WTC11 (cell line): ENCODE data around the gene SPATA13. TPM values are rescaled to one million over a fixed set of nuclear protein-coding genes. Genes with fewer than 3 reads are reported as not detected.

Source experiments
- ATAC-seq: fragments of 200-7000 bp; cut with Tn5 transposase; 2 replicates; pipeline ENCODE4 v1.10.0; 2021; ENCODE audit warnings: mild to moderate bottlenecking, moderate library complexity
- CTCF ChIA-PET: fragments of 300-600 bp; sonication (Branson Sonifier 250); formaldehyde crosslinking; loops from one replicate; lab custom pipeline; 2021; ENCODE audit warnings: antibody characterized with exemption; lab: Charles Lee
- POLR2A ChIA-PET: fragments of 350-600 bp; sonication (Branson Sonifier 250); formaldehyde crosslinking; loops from one replicate; lab custom pipeline; 2021; ENCODE audit warnings: antibody characterized with exemption; lab: Charles Lee
- DNase-seq: peaks from one replicate; pipeline ENCODE4 v3.0.0; 2021; ENCODE audit warnings: low spot score
- H3K27ac Mint-ChIP-seq: 2 replicates; pipeline ENCODE4 v1.8.0; 2021; ENCODE audit warnings: mixed read lengths
- H3K27me3 Mint-ChIP-seq: 2 replicates; pipeline ENCODE4 v1.8.0; 2021; ENCODE audit warnings: low read depth, mild to moderate bottlenecking, moderate library complexity, mixed read lengths
- H3K36me3 Mint-ChIP-seq: 2 replicates; pipeline ENCODE4 v1.8.0; 2021; ENCODE audit warnings: mixed read lengths
- H3K4me1 Mint-ChIP-seq: 2 replicates; pipeline ENCODE4 v1.8.0; 2022; ENCODE audit warnings: mixed read lengths
- H3K4me3 Mint-ChIP-seq: 2 replicates; pipeline ENCODE4 v1.8.0; 2021; ENCODE audit warnings: mild to moderate bottlenecking, moderate library complexity, mixed read lengths
- H3K9me3 Mint-ChIP-seq: 2 replicates; pipeline ENCODE4 v1.8.0; 2021; ENCODE audit warnings: mixed read lengths
- FOXK1 ChIP-seq: sonication (generic); formaldehyde crosslinking; IDR thresholded peaks from 2 replicates; pipeline ENCODE4 v1.8.0; 2022; ENCODE audit warnings: mild to moderate bottlenecking, moderate library complexity, missing genetic modification reagents
- GRHL2 ChIP-seq: fragments of 250-450 bp; sonication (Bioruptor Pico); IDR thresholded peaks from 2 replicates; pipeline ENCODE4 v1.8.0; 2022; ENCODE audit warnings: mild to moderate bottlenecking, moderate library complexity; ENCODE audit not compliant: insufficient replicate concordance, severe bottlenecking
- GTF2I ChIP-seq: fragments of 250-450 bp; sonication (Bioruptor Pico); conservative IDR thresholded peaks from 2 replicates; pipeline ENCODE4 v1.4.0; 2021; ENCODE audit warnings: mild to moderate bottlenecking
- JAZF1 ChIP-seq: fragments of 250-450 bp; sonication (Bioruptor Pico); IDR thresholded peaks from 2 replicates; pipeline ENCODE4 v1.9.0; 2021; ENCODE audit warnings: moderate library complexity, mild to moderate bottlenecking, inconsistent platforms
- NFYB ChIP-seq: sonication (generic); formaldehyde crosslinking; conservative IDR thresholded peaks from 2 replicates; pipeline ENCODE4 v1.8.0; 2022; ENCODE audit warnings: low read depth, missing genetic modification reagents
- SP1 ChIP-seq: sonication (generic); formaldehyde crosslinking; conservative IDR thresholded peaks from 2 replicates; pipeline ENCODE4 v1.8.1; 2022; ENCODE audit warnings: missing genetic modification reagents
- ZNF416 ChIP-seq: fragments of 250-450 bp; sonication (Bioruptor Pico); IDR thresholded peaks from 2 replicates; pipeline ENCODE4 v1.9.0; 2021; ENCODE audit warnings: mild to moderate bottlenecking, inconsistent platforms
- ZNF423 ChIP-seq: fragments of 250-450 bp; sonication (Bioruptor Pico); IDR thresholded peaks from 2 replicates; pipeline ENCODE4 v2.1.2; 2022; ENCODE audit warnings: mild to moderate bottlenecking, moderate library complexity
- total RNA-seq: library from RNA; stranded (reverse); gene quantifications from 3 replicates; pipeline ENCODE4 v1.2.3, GENCODE V29; 2021
- TF ChIP-seq, protein P1 (sequence below): sonication (generic); formaldehyde crosslinking; IDR thresholded peaks from 2 replicates; pipeline ENCODE4 v1.8.1; 2022; ENCODE audit warnings: low read depth, mild to moderate bottlenecking, moderate library complexity, missing genetic modification reagents, borderline replicate concordance
- TF ChIP-seq, protein P2 (sequence below): fragments of 250-450 bp; sonication (Bioruptor Pico); IDR thresholded peaks from 2 replicates; pipeline ENCODE4 v1.8.0; 2021; ENCODE audit warnings: mild to moderate bottlenecking
- TF ChIP-seq, protein P3 (sequence below): sonication (generic); formaldehyde crosslinking; conservative IDR thresholded peaks from 2 replicates; pipeline ENCODE4 v1.8.1; 2023; ENCODE audit warnings: mild to moderate bottlenecking, low read depth, missing genetic modification reagents, moderate library complexity
- TF ChIP-seq, protein P4 (sequence below): sonication (generic); formaldehyde crosslinking; IDR thresholded peaks from 2 replicates; pipeline ENCODE4 v1.8.0; 2022; ENCODE audit warnings: mild to moderate bottlenecking, missing genetic modification reagents
- TF ChIP-seq, protein P5 (sequence below): sonication (generic); formaldehyde crosslinking; IDR thresholded peaks from 2 replicates; pipeline ENCODE4 v1.8.1; 2023; ENCODE audit warnings: mild to moderate bottlenecking, missing genetic modification reagents, borderline replicate concordance
- TF ChIP-seq, protein P6 (sequence below): fragments of 200-600 bp; IDR thresholded peaks from 2 replicates; pipeline ENCODE4 v1.8.0; 2022; ENCODE audit warnings: antibody characterized with exemption
- TF ChIP-seq, protein P7 (sequence below): sonication (generic); formaldehyde crosslinking; IDR thresholded peaks from 2 replicates; pipeline ENCODE4 v1.8.1; 2022; ENCODE audit warnings: missing genetic modification reagents, borderline replicate concordance
- TF ChIP-seq, protein P8 (sequence below): sonication (generic); formaldehyde crosslinking; IDR thresholded peaks from 2 replicates; pipeline ENCODE4 v1.8.0; 2022; ENCODE audit warnings: missing genetic modification reagents

Gene SPATA13
- total RNA-seq, 1 experiment from 2014 or later = 29.0 TPM

DNA sequence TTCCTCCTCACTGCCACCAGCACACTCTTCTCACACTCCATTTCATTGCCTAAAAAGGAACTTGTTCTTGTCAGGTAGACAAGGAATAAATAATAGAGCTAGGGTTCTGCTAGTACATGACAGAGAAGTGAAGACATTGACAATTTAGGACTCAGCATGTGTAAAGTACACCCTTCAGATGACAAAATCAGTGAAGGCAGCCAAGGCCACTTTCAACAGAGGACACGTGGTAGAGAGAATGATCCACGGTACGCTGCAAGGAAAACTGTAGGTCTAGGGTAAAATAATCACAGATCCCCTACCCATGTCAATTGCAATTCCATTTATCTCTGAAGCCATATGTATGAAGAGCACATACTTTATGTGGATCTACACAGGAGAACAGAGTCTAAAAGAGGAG is 7.2 kb upstream of the SPATA13 start:
- H3K27me3 Mint-ChIP-seq = no peaks in the 10 kb centered on the region; the same call in 1 of the 2 replicates
- no peak overlapping the region for H3K27ac Mint-ChIP-seq
- H3K4me3 Mint-ChIP-seq = no peak overlapping the region
- TF ChIP-seq, protein P1, sequence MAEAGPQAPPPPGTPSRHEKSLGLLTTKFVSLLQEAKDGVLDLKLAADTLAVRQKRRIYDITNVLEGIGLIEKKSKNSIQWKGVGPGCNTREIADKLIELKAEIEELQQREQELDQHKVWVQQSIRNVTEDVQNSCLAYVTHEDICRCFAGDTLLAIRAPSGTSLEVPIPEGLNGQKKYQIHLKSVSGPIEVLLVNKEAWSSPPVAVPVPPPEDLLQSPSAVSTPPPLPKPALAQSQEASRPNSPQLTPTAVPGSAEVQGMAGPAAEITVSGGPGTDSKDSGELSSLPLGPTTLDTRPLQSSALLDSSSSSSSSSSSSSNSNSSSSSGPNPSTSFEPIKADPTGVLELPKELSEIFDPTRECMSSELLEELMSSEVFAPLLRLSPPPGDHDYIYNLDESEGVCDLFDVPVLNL = no peak
- TF ChIP-seq GTF2I (CRISPR knock-in tag) = no peak
- TF ChIP-seq, protein P2, sequence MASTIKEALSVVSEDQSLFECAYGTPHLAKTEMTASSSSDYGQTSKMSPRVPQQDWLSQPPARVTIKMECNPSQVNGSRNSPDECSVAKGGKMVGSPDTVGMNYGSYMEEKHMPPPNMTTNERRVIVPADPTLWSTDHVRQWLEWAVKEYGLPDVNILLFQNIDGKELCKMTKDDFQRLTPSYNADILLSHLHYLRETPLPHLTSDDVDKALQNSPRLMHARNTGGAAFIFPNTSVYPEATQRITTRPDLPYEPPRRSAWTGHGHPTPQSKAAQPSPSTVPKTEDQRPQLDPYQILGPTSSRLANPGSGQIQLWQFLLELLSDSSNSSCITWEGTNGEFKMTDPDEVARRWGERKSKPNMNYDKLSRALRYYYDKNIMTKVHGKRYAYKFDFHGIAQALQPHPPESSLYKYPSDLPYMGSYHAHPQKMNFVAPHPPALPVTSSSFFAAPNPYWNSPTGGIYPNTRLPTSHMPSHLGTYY (CRISPR knock-in tag) = no peak
- TF ChIP-seq, protein P3, sequence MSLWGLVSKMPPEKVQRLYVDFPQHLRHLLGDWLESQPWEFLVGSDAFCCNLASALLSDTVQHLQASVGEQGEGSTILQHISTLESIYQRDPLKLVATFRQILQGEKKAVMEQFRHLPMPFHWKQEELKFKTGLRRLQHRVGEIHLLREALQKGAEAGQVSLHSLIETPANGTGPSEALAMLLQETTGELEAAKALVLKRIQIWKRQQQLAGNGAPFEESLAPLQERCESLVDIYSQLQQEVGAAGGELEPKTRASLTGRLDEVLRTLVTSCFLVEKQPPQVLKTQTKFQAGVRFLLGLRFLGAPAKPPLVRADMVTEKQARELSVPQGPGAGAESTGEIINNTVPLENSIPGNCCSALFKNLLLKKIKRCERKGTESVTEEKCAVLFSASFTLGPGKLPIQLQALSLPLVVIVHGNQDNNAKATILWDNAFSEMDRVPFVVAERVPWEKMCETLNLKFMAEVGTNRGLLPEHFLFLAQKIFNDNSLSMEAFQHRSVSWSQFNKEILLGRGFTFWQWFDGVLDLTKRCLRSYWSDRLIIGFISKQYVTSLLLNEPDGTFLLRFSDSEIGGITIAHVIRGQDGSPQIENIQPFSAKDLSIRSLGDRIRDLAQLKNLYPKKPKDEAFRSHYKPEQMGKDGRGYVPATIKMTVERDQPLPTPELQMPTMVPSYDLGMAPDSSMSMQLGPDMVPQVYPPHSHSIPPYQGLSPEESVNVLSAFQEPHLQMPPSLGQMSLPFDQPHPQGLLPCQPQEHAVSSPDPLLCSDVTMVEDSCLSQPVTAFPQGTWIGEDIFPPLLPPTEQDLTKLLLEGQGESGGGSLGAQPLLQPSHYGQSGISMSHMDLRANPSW (CRISPR knock-in tag) = no peak
- TF ChIP-seq, protein P4, sequence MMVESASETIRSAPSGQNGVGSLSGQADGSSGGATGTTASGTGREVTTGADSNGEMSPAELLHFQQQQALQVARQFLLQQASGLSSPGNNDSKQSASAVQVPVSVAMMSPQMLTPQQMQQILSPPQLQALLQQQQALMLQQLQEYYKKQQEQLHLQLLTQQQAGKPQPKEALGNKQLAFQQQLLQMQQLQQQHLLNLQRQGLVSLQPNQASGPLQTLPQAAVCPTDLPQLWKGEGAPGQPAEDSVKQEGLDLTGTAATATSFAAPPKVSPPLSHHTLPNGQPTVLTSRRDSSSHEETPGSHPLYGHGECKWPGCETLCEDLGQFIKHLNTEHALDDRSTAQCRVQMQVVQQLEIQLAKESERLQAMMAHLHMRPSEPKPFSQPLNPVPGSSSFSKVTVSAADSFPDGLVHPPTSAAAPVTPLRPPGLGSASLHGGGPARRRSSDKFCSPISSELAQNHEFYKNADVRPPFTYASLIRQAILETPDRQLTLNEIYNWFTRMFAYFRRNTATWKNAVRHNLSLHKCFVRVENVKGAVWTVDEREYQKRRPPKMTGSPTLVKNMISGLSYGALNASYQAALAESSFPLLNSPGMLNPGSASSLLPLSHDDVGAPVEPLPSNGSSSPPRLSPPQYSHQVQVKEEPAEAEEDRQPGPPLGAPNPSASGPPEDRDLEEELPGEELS = no peak
- TF ChIP-seq, protein P5, sequence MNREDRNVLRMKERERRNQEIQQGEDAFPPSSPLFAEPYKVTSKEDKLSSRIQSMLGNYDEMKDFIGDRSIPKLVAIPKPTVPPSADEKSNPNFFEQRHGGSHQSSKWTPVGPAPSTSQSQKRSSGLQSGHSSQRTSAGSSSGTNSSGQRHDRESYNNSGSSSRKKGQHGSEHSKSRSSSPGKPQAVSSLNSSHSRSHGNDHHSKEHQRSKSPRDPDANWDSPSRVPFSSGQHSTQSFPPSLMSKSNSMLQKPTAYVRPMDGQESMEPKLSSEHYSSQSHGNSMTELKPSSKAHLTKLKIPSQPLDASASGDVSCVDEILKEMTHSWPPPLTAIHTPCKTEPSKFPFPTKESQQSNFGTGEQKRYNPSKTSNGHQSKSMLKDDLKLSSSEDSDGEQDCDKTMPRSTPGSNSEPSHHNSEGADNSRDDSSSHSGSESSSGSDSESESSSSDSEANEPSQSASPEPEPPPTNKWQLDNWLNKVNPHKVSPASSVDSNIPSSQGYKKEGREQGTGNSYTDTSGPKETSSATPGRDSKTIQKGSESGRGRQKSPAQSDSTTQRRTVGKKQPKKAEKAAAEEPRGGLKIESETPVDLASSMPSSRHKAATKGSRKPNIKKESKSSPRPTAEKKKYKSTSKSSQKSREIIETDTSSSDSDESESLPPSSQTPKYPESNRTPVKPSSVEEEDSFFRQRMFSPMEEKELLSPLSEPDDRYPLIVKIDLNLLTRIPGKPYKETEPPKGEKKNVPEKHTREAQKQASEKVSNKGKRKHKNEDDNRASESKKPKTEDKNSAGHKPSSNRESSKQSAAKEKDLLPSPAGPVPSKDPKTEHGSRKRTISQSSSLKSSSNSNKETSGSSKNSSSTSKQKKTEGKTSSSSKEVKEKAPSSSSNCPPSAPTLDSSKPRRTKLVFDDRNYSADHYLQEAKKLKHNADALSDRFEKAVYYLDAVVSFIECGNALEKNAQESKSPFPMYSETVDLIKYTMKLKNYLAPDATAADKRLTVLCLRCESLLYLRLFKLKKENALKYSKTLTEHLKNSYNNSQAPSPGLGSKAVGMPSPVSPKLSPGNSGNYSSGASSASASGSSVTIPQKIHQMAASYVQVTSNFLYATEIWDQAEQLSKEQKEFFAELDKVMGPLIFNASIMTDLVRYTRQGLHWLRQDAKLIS (CRISPR knock-in tag) = no peak
- TF ChIP-seq, protein P6, sequence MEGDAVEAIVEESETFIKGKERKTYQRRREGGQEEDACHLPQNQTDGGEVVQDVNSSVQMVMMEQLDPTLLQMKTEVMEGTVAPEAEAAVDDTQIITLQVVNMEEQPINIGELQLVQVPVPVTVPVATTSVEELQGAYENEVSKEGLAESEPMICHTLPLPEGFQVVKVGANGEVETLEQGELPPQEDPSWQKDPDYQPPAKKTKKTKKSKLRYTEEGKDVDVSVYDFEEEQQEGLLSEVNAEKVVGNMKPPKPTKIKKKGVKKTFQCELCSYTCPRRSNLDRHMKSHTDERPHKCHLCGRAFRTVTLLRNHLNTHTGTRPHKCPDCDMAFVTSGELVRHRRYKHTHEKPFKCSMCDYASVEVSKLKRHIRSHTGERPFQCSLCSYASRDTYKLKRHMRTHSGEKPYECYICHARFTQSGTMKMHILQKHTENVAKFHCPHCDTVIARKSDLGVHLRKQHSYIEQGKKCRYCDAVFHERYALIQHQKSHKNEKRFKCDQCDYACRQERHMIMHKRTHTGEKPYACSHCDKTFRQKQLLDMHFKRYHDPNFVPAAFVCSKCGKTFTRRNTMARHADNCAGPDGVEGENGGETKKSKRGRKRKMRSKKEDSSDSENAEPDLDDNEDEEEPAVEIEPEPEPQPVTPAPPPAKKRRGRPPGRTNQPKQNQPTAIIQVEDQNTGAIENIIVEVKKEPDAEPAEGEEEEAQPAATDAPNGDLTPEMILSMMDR = no peak
- no peak for TF ChIP-seq GRHL2 (CRISPR knock-in tag)
- no peak for TF ChIP-seq ZNF416 (CRISPR knock-in tag)
- no peak for TF ChIP-seq FOXK1 (CRISPR knock-in tag)
- no peak for TF ChIP-seq JAZF1
- TF ChIP-seq, protein P7, sequence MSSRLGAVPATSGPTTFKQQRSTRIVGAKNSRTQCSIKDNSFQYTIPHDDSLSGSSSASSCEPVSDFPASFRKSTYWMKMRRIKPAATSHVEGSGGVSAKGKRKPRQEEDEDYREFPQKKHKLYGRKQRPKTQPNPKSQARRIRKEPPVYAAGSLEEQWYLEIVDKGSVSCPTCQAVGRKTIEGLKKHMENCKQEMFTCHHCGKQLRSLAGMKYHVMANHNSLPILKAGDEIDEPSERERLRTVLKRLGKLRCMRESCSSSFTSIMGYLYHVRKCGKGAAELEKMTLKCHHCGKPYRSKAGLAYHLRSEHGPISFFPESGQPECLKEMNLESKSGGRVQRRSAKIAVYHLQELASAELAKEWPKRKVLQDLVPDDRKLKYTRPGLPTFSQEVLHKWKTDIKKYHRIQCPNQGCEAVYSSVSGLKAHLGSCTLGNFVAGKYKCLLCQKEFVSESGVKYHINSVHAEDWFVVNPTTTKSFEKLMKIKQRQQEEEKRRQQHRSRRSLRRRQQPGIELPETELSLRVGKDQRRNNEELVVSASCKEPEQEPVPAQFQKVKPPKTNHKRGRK = no peak
- TF ChIP-seq, protein P8, sequence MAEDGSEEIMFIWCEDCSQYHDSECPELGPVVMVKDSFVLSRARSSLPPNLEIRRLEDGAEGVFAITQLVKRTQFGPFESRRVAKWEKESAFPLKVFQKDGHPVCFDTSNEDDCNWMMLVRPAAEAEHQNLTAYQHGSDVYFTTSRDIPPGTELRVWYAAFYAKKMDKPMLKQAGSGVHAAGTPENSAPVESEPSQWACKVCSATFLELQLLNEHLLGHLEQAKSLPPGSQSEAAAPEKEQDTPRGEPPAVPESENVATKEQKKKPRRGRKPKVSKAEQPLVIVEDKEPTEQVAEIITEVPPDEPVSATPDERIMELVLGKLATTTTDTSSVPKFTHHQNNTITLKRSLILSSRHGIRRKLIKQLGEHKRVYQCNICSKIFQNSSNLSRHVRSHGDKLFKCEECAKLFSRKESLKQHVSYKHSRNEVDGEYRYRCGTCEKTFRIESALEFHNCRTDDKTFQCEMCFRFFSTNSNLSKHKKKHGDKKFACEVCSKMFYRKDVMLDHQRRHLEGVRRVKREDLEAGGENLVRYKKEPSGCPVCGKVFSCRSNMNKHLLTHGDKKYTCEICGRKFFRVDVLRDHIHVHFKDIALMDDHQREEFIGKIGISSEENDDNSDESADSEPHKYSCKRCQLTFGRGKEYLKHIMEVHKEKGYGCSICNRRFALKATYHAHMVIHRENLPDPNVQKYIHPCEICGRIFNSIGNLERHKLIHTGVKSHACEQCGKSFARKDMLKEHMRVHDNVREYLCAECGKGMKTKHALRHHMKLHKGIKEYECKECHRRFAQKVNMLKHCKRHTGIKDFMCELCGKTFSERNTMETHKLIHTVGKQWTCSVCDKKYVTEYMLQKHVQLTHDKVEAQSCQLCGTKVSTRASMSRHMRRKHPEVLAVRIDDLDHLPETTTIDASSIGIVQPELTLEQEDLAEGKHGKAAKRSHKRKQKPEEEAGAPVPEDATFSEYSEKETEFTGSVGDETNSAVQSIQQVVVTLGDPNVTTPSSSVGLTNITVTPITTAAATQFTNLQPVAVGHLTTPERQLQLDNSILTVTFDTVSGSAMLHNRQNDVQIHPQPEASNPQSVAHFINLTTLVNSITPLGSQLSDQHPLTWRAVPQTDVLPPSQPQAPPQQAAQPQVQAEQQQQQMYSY = no peak
- TF ChIP-seq SP1 (CRISPR knock-in tag) = no peak
- TF ChIP-seq NFYB (CRISPR knock-in tag) = no peak
- no peak for TF ChIP-seq ZNF423 (CRISPR knock-in tag)
- TF ChIP-seq, all 79 proteins: peak for 0
- ATAC-seq (no peak), DNase-seq (no peak)
- peaks cover 25% of the 10 kb centered on the region for H3K4me1 Mint-ChIP-seq
- no peaks in the 10 kb centered on the region for H3K9me3 Mint-ChIP-seq
- CTCF ChIA-PET = no interaction called here
- POLR2A ChIA-PET = no interaction called here
- no peaks in the 10 kb centered on the region for H3K36me3 Mint-ChIP-seq
